Stimulated activated CD8-positive, alpha-beta memory T cell treated with anti-CD3 and anti-CD28 coated beads, Interleukin-7, amount 100 ng/mL, for 4 hours (primary cell): Measurements from ENCODE around the gene USP17L11.
"Not testable (repeated sequence)": the region's sequence is repeated elsewhere in the genome, so short reads cannot be mapped to it uniquely, and the experiment has no call there.

Experiments used
- DNase-seq, 2 donors: peaks; one replicate each; pipeline ENCODE4 v3.0.0-alpha.2; 2020; ENCODE audit warnings: low read depth in 2 of 2

The USP17L11 gene, protein sequence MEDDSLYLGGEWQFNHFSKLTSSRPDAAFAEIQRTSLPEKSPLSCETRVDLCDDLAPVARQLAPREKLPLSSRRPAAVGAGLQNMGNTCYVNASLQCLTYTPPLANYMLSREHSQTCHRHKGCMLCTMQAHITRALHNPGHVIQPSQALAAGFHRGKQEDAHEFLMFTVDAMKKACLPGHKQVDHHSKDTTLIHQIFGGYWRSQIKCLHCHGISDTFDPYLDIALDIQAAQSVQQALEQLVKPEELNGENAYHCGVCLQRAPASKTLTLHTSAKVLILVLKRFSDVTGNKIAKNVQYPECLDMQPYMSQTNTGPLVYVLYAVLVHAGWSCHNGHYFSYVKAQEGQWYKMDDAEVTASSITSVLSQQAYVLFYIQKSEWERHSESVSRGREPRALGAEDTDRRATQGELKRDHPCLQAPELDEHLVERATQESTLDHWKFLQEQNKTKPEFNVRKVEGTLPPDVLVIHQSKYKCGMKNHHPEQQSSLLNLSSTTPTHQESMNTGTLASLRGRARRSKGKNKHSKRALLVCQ

DNA sequence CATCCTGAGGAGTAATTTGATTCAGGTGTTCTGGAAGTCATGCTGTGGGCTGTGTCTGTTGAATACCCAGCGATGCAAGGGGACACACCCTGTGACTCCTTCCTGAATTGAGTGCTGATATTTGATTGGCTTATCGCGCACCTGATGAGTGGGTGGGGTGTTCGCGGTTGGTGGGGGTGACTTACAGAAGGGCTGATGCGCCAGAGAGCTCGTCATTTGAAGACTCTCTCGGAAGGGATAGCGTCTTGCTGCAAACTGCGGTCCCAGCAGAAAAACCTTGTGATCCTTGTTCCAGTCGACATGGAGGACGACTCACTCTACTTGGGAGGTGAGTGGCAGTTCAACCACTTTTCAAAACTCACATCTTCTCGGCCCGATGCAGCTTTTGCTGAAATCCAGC lies at the start of gene USP17L11:
Gene USP17L11 (plus strand): TSS at position 301 of the 400 bp plus-strand sequence. CDS start 0 bp downstream, at position 301.
- not testable (repeated sequence) for DNase-seq

DNA sequence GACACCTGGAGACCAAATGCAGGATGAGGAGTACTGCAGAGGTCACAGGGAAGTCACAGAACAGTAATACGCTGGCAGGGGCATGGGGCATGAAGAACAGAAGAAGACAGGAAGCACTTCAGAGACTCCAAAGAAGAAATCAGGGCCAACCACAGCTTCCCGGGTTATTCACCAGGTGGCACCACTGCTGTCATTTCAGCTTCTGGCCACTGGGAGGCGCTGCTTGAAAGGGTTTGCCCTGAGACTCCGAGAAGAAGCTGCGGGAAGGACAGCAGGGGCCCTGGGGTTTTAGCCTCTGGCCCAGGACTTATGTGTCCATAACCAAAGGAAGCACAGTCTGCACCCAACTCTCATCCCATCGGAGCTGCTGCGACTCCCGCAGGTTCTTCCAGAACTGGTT lies 49.2 kb upstream of the USP17L11 start:
- DNase-seq, result not testable (repeated sequence)

DNA sequence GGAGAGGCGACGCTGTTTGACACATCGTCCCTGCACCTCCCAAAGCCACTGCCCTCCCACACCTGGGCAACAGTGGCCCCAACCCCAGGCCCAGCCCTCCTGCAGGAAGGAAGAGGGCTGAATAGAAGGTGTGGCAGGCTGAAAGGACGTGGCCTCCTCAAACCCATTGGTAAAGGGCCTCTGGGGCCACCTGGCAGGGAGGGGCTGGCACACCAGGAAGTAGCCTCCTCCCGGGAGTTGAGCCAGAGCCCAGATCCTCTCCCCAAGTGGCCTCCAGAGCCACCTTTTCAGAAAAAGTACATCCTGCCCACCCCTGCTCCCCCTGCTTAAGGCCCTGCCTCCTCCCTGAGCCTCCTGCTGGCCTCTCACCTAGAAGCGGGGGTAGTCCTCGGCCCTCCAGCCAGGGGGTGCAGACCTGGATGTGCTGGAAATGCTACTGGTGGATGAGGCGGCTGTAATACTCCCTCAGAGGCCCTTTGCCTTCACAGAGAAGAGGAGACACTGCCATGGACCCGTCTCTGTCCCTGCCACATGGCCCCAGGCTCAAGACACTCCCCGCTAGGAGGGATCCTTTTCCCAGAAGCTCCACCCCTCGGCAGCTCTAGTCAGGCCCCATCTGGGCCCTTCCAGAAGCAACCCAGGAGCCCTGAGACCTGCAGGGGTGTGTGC lies 45.3 kb upstream of the USP17L11 start, which contains the start of gene FAM90A26:
Gene FAM90A26 (plus strand): TSS at position 619 of the 669 bp plus-strand sequence. CDS start 2,764 bp downstream, outside the sequence.
- DNase-seq, result not testable (repeated sequence)

DNA sequence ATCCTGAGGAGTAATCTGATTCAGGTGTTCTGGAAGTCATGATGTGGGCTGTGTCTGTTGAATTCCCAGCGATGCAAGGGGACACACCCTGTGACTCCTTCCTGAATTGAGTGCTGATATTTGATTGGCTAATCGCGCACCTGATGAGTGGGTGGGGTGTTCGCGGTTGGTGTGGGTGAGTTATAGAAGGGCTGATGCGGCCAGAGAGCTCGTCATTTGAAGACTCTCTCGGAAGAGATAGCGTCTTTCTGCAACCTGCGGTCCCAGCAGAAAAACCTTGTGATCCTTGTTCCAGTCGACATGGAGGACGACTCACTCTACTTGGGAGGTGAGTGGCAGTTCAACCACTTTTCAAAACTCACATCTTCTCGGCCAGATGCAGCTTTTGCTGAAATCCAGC lies 4.8 kb upstream of the USP17L11 start, which contains the start of gene USP17L10:
Gene USP17L10 (plus strand): TSS at position 301 of the 400 bp plus-strand sequence. CDS start 0 bp downstream, at position 301.
- not testable (repeated sequence) for DNase-seq

DNA sequence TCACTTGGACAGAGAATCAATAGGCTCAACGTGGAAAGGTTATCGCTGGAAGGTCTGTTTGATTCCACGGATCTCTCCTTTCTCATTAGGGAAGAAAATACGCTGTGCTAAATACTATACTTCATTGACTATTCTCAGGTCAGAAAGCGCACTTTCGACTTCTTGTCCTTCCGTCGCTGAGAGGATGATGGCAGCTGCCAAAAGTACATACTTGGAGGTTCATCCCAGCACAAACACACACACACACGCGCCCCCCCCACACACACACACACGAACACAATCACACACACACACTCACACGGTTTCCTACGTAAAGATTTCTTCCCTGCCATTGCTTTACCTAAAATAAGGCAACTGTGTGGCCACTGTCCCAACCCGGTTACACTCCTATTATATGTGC lies 504 bp upstream of the USP17L11 start:
- not testable (repeated sequence) for DNase-seq

DNA sequence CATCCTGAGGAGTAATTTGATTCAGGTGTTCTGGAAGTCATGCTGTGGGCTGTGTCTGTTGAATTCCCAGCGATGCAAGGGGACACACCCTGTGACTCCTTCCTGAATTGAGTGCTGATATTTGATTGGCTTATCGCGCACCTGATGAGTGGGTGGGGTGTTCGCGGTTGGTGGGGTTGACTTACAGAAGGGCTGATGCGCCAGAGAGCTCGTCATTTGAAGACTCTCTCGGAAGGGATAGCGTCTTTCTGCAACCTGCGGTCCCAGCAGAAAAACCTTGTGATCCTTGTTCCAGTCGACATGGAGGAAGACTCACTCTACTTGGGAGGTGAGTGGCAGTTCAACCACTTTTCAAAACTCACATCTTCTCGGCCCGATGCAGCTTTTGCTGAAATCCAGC lies 4.6 kb downstream of the USP17L11 start, which contains the start of gene USP17L12:
Gene USP17L12 (plus strand): TSS at position 301 of the 400 bp plus-strand sequence. CDS start 0 bp downstream, at position 301.
- not testable (repeated sequence) for DNase-seq

DNA sequence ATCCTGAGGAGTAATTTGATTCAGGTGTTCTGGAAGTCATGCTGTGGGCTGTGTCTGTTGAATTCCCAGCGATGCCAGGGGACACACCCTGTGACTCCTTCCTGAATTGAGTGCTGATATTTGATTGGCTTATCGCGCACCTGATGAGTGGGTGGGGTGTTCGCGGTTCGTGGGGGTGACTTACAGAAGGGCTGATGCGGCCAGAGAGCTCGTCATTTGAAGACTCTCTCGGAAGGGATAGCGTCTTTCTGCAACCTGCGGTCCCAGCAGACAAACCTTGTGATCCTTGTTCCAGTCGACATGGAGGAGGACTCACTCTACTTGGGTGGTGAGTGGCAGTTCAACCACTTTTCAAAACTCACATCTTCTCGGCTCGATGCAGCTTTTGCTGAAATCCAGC lies 9.4 kb downstream of the USP17L11 start, which contains the start of gene USP17L13:
Gene USP17L13 (plus strand): TSS at position 301 of the 400 bp plus-strand sequence. CDS start 0 bp downstream, at position 301.
- DNase-seq, result not testable (repeated sequence)

DNA sequence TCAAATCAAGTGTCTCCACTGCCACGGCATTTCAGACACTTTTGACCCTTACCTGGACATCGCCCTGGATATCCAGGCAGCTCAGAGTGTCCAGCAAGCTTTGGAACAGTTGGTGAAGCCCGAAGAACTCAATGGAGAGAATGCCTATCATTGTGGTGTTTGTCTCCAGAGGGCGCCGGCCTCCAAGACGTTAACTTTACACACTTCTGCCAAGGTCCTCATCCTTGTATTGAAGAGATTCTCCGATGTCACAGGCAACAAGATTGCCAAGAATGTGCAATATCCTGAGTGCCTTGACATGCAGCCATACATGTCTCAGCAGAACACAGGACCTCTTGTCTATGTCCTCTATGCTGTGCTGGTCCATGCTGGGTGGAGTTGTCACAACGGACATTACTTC lies 15.0 kb downstream of the USP17L11 start:
- not testable (repeated sequence) for DNase-seq

DNA sequence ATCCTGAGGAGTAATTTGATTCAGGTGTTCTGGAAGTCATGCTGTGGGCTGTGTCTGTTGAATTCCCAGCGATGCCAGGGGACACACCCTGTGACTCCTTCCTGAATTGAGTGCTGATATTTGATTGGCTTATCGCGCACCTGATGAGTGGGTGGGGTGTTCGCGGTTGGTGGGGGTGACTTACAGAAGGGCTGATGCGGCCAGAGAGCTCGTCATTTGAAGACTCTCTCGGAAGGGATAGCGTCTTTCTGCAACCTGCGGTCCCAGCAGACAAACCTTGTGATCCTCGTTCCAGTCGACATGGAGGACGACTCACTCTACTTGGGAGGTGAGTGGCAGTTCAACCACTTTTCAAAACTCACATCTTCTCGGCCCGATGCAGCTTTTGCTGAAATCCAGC lies 18.9 kb downstream of the USP17L11 start, which contains the start of gene USP17L15:
Gene USP17L15 (plus strand): TSS at position 301 of the 400 bp plus-strand sequence. CDS start 0 bp downstream, at position 301.
- not testable (repeated sequence) for DNase-seq

DNA sequence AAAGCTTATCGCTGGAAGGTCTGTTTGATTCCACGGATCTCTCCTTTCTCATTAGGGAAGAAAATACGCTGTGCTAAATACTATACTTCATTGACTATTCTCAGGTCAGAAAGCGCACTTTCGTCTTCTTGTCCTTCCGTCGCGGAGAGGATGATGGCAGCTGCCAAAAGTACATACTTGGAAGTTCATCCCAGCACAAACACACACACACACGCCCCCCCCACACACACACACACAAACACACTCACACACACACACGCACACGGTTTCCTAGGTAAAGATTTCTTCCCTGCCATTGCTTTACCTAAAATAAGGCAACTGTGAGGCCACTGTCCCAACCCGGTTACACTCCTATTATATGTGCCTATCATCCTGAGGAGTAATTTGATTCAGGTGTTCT lies 23.3 kb downstream of the USP17L11 start:
- not testable (repeated sequence) for DNase-seq

DNA sequence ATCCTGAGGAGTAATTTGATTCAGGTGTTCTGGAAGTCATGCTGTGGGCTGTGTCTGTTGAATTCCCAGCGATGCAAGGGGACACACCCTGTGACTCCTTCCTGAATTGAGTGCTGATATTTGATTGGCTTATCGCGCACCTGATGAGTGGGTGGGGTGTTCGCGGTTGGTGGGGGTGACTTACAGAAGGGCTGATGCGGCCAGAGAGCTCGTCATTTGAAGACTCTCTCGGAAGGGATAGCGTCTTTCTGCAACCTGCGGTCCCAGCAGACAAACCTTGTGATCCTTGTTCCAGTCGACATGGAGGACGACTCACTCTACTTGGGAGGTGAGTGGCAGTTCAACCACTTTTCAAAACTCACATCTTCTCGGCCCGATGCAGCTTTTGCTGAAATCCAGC lies 28.4 kb downstream of the USP17L11 start, which contains the start of gene USP17L17:
Gene USP17L17 (plus strand): TSS at position 301 of the 400 bp plus-strand sequence. CDS start 0 bp downstream, at position 301.
- not testable (repeated sequence) for DNase-seq

DNA sequence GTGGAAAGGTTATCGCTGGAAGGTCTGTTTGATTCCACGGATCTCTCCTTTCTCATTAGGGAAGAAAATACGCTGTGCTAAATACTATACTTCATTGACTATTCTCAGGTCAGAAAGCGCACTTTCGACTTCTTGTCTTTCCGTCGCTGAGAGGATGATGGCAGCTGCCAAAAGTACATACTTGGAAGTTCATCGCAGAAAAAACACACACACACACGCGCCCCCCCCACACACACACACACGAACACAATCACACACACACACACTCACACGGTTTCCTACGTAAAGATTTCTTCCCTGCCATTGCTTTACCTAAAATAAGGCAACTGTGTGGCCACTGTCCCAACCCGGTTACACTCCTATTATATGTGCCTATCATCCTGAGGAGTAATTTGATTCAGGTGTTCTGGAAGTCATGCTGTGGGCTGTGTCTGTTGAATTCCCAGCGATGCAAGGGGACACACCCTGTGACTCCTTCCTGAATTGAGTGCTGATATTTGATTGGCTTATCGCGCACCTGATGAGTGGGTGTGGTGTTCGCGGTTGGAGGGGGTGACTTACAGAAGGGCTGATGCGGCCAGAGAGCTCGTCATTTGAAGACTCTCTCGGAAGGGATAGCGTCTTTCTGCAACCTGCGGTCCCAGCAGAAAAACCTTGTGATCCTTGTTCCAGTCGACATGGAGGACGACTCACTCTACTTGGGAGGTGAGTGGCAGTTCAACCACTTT lies 32.9 kb downstream of the USP17L11 start, which contains the start of gene USP17L18:
Gene USP17L18 (plus strand): TSS at position 678 of the 728 bp plus-strand sequence. CDS start 0 bp downstream, at position 678.
- not testable (repeated sequence) for DNase-seq

DNA sequence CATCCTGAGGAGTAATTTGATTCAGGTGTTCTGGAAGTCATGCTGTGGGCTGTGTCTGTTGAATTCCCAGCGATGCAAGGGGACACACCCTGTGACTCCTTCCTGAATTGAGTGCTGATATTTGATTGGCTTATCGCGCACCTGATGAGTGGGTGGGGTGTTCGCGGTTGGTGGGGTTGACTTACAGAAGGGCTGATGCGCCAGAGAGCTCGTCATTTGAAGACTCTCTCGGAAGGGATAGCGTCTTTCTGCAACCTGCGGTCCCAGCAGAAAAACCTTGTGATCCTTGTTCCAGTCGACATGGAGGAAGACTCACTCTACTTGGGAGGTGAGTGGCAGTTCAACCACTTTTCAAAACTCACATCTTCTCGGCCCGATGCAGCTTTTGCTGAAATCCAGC lies 37.9 kb downstream of the USP17L11 start, which contains the start of gene USP17L19:
Gene USP17L19 (plus strand): TSS at position 301 of the 400 bp plus-strand sequence. CDS start 0 bp downstream, at position 301.
- DNase-seq, result not testable (repeated sequence)

DNA sequence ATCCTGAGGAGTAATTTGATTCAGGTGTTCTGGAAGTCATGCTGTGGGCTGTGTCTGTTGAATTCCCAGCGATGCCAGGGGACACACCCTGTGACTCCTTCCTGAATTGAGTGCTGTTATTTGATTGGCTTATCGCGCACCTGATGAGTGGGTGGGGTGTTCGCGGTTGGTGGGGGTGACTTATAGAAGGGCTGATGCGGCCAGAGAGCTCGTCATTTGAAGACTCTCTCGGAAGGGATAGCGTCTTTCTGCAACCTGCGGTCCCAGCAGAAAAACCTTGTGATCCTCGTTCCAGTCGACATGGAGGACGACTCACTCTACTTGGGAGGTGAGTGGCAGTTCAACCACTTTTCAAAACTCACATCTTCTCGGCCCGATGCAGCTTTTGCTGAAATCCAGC lies 42.6 kb downstream of the USP17L11 start, which contains the start of gene USP17L20:
Gene USP17L20 (plus strand): TSS at position 301 of the 400 bp plus-strand sequence. CDS start 0 bp downstream, at position 301.
- DNase-seq, result not testable (repeated sequence)

DNA sequence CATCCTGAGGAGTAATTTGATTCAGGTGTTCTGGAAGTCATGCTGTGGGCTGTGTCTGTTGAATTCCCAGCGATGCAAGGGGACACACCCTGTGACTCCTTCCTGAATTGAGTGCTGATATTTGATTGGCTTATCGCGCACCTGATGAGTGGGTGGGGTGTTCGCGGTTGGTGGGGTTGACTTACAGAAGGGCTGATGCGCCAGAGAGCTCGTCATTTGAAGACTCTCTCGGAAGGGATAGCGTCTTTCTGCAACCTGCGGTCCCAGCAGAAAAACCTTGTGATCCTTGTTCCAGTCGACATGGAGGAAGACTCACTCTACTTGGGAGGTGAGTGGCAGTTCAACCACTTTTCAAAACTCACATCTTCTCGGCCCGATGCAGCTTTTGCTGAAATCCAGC lies 47.4 kb downstream of the USP17L11 start, which contains the start of gene USP17L21:
Gene USP17L21 (plus strand): TSS at position 301 of the 400 bp plus-strand sequence. CDS start 0 bp downstream, at position 301.
- not testable (repeated sequence) for DNase-seq
